ENCODE measurements around the gene S100A3. TPM values are rescaled to one million over a fixed set of nuclear protein-coding genes. Genes with fewer than 3 reads are reported as not detected.

S100A3 gene, protein sequence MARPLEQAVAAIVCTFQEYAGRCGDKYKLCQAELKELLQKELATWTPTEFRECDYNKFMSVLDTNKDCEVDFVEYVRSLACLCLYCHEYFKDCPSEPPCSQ
- 9.7 and 12.4 TPM in 2 replicates for total RNA-seq

DNA sequence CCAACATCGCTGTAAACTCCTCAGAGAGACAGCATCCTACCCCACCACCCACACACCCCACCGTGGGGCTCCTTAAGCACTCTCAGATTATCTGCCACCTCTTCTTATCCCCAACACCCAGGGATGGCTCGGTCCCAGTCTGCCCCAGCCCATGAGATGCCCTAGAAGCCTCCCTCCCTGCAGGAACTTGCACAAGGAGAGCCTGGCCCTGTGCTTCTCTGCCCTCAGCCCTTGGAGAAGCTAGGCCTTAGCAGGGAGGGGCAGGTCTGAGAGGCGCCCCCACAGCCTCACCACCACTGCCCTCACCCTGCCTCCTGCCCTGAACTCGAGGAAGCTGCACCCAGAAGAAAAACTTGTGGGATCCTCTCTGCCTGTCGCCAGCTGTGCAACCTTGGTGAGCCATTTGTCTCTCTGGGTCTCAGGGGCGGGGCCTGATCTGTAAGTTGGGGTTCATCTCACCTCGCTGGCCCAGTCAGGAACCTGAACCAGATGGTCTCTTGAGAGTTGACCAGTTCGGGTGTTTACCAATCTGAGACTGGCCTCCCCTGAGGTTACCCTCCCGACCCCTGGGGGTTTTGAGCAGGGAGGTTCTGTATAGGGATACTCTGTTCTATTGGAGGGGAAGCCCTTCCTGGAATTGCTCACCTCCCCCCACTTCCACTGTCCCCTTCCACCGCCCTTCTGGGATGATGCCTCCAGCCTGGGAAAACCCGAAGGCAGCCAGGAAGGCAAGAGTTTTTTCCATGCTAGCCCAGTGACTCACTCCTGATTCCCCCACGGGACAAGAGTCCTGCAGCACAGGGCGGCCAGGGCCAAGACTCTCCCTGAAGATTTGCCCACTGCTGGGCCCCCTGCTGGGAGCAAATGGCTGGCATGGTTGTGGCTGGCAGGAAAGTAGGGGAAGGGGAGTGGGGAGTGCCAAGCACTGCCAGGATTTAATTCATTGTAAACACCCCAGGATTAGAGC lies at the start of gene S100A3:
S100A3 (minus strand) TSS at position 537 of the 967 bp plus-strand sequence. CDS start 773 bp downstream, outside the sequence.

DNA sequence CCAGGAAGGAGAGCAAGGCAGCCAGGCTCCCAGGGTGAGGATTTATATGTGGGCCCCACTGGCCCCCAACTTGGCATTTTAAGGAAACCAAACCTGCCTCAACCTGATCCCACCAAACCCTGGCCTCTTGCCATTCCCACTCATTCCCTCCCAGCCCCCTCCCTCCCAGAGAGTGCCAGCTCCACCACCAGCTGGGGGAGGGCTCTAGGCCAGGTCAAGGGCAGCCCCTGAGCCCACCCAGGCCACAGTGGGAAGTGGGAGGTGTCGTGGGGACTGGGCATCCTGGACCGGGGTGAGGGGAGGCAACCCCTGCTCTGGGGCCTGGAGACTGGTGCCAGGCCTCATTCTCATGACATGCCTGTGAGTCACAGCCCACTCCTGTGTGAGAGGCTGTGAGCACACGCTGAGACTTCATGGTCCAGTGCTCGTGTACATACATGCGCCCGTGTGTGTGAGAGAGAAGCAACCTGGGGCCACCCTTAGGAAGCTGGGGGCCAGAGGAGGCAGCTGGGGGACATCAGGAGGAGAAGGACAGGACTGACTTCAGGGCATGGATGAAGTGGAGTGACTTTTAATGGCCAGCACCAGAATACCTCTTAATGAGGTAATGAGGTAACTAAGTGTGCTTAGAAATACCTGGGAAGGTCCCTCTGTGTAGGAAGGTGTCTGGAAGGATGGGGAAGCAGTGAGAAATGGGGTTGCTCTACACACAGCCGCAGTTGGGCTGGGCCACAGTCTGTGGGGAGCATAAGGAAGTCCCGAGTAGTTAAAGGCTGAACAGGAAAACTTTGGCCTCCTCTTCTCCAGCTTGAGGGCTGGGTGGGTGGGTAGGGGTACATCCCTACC lies 16.7 kb upstream of the S100A3 start, which contains the start of gene S100A2:
S100A2 (minus strand) TSS at position 316 of the 846 bp plus-strand sequence. CDS start 1,967 bp downstream, outside the sequence.

DNA sequence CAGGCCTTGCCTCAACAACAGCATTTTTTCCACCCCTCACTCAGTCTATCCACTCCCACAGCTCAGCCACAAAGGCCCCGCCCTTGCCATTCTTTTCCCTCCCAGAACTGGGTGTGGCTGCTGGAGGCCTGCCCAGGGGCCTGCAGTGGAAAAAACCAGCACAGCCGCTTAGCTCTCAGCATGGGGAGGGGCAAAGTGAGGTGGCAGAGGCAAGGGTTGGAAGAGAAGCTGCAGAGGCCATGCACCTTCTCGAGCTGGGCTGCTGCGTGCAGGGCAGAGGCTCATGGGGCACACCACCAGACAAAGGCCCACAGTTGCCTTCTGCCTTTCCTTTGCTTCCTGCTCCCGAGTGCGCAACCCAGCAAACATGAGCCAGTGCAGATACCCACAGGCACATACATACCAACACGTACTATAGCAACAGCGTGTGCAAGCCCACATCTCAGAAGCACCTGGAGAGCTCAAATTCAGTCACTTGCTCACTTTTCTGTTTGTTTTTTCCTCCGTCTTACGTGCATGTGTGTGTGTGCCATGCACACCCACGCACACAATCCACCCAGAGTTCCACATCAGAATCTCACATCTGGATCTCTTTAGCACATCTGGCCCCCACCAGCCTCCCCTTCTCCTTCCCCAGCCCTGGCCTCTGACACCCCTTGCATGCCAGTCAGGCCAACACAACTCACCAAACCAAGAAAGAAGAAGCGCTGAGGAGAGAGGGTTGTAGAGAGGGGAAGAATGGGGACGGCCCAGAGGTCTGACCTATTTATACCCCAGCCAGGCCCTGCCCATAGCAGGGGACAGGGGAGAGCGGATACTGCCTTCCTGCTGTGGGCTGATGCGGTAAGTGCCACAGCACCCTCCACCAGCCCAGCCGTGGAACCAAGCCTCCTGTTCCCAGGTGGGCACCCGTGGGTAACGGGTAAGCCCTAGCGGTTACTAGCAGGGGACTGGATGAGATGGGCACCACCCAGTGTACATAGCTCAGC lies 3.7 kb downstream of the S100A3 start, which contains the start of gene S100A4:
S100A4 (minus strand) TSS at position 740 of the 989 bp plus-strand sequence. CDS start 1,012 bp downstream, outside the sequence.

DNA sequence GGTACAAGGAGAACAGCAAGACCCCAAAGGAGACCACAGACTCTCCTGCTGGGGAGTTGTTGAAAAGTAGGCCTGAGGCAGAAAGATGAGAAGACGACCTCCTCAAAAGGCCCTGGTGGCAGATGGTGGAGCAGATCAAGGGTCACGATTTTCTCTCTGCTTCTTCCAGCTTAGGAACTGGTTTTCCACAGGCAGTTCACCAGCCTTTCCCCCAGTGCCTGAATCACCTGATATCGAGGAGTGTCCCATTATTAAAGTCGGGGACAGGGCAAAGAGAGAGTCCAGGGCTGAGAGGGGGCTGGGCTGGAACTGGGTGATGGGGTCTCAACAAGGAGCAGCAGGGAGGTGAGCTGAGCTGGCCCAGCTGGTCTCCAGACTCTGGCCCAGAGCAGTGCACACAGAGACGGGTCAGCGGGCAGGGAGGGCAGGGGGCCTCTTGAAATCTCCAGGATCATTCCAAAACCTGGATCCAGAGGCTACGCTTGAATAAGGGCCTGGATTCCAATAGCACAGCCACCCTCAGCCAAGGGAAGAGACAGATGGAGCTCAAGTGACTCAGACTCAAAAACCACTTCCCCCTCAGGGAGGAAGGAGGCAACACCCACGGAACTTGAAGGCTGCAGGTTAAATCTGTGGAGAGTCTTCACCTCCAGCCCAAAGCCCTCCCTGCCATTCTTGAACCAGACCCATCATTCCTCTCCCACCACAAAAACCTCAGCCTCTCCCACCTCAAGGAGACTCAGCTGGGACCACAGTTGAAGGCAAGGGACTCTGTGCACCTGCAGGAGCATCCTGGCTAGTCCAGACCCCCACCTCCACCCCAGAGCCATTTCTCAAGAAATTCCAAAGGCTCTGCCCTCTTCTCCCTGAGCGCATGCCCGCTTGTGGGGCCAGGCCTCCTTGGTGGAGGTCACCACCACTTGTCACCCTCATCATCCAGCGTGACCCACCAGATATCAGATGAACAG lies 8.4 kb downstream of the S100A3 start, which contains the start of gene S100A5:
S100A5 (minus strand) TSS at position 541 of the 968 bp plus-strand sequence. CDS start 743 bp downstream, outside the sequence.

DNA sequence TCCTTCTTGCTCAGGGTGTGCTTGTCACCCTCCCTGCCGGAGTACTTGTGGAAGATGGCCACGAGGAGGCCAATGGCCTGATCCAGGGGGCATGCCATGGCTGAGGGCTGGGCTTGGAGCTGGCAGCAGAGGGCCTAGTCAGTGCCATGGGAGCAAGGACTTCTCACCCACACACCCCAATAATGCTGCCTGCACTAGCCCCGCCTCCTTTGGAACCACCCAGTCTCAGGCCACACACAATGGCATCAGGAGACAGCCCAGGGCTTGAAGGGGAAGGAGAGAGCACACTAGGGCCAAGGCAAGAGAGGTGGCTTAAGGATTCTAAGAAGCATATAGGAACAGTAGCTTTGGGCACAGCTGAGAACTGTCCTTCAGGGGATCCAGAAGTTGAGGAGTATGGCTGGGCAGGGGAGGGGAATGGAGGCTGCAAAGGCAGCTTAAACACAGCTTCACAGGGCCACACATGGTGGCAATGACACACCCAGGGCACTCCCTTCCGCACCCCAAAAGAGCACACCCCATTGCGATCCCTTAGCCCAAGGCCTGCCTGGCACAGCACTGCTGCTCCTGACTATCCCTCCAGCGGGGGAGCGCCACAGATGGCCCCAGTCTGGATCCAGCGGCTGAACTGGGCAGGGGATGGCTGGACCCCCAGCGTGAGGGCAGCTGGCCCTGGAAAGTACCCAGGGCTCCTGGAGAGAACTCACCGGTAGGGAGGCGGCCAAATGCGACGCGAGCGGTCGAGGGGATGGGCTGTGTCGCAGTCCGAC lies 13.6 kb downstream of the S100A3 start, which contains the start of gene S100A6:
S100A6 (minus strand) TSS at position 750 of the 770 bp plus-strand sequence; CDS start at position 98, 652 bp downstream.

Other genes starting within 250 kb of the S100A3 start
- not detected in 2 replicates for gene PGLYRP3, start 236.3 kb downstream of the S100A3 start, total RNA-seq
- gene PGLYRP4, start 200.4 kb downstream of the S100A3 start, total RNA-seq = not detected in 2 replicates
- gene S100A9, start 191.4 kb downstream of the S100A3 start, total RNA-seq = not detected in 2 replicates
- not detected in 2 replicates for gene S100A12, start 173.6 kb downstream of the S100A3 start, total RNA-seq
- gene S100A8, start 158.2 kb downstream of the S100A3 start, total RNA-seq = not detected in 2 replicates
- gene S100A7A, start 132.7 kb downstream of the S100A3 start, total RNA-seq = not detected in 2 replicates
- gene S100A7, start 88.6 kb downstream of the S100A3 start, total RNA-seq = not detected in 2 replicates
- gene S100A6, start 13.3 kb downstream of the S100A3 start, total RNA-seq = 908 and 1,133 TPM in 2 replicates
- gene S100A5, start 8.3 kb downstream of the S100A3 start, total RNA-seq = not detected in 2 replicates
- 2.8 and 5.5 TPM in 2 replicates for gene S100A4, start 3.5 kb downstream of the S100A3 start, total RNA-seq
- gene S100A2, start 16.6 kb upstream of the S100A3 start, total RNA-seq = 1.5 and 2.0 TPM in 2 replicates
- gene S100A16, start 63.9 kb upstream of the S100A3 start, total RNA-seq = 728 and 751 TPM in 2 replicates
- not detected in 2 replicates for gene S100A14, start 67.1 kb upstream of the S100A3 start, total RNA-seq
- 144 and 167 TPM in 2 replicates for gene S100A13, start 78.2 kb upstream of the S100A3 start, total RNA-seq
- gene S100A1, start 79.2 kb upstream of the S100A3 start, total RNA-seq = not detected in 2 replicates
- 37.8 and 48.0 TPM in 2 replicates for gene CHTOP, start 84.8 kb upstream of the S100A3 start, total RNA-seq
- 57.5 and 62.2 TPM in 2 replicates for gene SNAPIN, start 109.4 kb upstream of the S100A3 start, total RNA-seq
- gene ILF2, start 121.7 kb upstream of the S100A3 start, total RNA-seq = 283 and 310 TPM in 2 replicates
- 14.5 and 15.3 TPM in 2 replicates for gene NPR1, start 129.4 kb upstream of the S100A3 start, total RNA-seq
- 17.8 and 23.6 TPM in 2 replicates for gene INTS3, start 178.8 kb upstream of the S100A3 start, total RNA-seq
- gene SLC27A3, start 226.1 kb upstream of the S100A3 start, total RNA-seq = 15.5 and 18.5 TPM in 2 replicates

All from mammary microvascular endothelial cell (primary cell).